Measurements from ENCODE around the gene XRN1. TPM values are rescaled to one million over a fixed set of nuclear protein-coding genes. Genes with fewer than 3 reads are reported as not detected.
A peak's percentile ranks its signal among the peaks of the same experiment; 100 is the strongest.
"Not testable (repeated sequence)": the region's sequence is repeated elsewhere in the genome, so short reads cannot be mapped to it uniquely, and the experiment has no call there.

Gene XRN1
- 10 to 100 TPM; 22.4 to 24.2 (median 23.7) TPM for polyA plus RNA-seq (ENCODE audit: insufficient read length in 3 of 3)

GRCh38 chr3:142447852-142448823, at the start of gene XRN1:
TSS of gene XRN1 (minus strand) at chr3:142448037. CDS start at chr3:142447944, 93 bp downstream.
- peak; percentile 82 to 92 (median 89) for DNase-seq (ENCODE audit: low read depth in 3 of 3, low spot score in 2 of 3)

- DNase-seq (ENCODE audit: low read depth in 3 of 3, low spot score in 2 of 3): no peak
Measured at GRCh38 chr3:142495103-142495502, 47.3 kb upstream of the XRN1 start.

GRCh38 chr3:142492184-142492583, 44.3 kb upstream of the XRN1 start:
- DNase-seq (ENCODE audit: low read depth in 3 of 3, low spot score in 2 of 3): no peak

GRCh38 chr3:142489572-142490323, 41.9 kb upstream of the XRN1 start:
- DNase-seq (ENCODE audit: low read depth in 3 of 3, low spot score in 2 of 3): no peak

- no peak for DNase-seq (ENCODE audit: low read depth in 3 of 3, low spot score in 2 of 3)
Measured at GRCh38 chr3:142484912-142485435, 37.1 kb upstream of the XRN1 start.

DNA sequence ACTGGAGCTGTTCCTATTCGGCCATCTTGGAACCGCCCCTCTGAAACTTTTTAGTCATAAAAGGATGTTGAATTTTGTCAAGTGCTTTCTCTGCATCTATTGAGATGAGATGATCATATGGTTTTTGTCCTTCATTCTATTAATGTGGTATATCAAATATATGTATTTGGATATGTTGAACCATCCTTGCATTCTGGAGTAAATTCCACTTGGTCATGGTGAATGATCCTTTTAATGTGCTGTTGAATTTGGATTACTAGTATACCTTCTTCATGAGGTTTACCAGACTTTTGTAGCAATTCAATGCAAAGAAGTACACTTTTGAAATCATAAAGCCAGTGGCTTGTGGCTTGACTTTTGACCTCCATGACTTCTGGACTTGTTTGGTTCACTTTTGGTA, 33.4 kb upstream of the XRN1 start:
- no peak for DNase-seq (ENCODE audit: low read depth in 3 of 3, low spot score in 2 of 3)

DNA sequence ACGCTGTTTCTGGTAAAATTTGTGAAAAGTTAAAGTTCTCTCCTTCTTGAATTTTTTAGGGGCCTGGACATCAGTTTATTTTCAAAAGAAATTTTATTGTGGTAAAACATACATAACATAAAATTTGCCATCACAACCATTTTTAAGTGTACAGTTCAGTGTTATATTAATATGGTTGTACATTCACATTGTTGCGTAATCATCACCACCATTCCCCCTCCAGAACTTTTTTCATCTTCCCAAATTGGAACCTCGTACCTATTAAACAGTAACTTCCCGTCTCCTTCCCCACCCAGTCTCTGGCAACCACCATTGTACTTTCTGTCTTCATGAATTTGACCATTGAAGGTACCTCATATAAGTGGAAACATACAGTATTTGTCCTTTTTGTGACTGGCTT, 23.0 kb upstream of the XRN1 start:
- DNase-seq (ENCODE audit: low read depth in 3 of 3, low spot score in 2 of 3): no peak

- no peak for DNase-seq (ENCODE audit: low read depth in 3 of 3, low spot score in 2 of 3)
Measured at GRCh38 chr3:142468456-142468855, 20.6 kb upstream of the XRN1 start.

GRCh38 chr3:142467768-142468167, 19.9 kb upstream of the XRN1 start:
- no peak for DNase-seq (ENCODE audit: low read depth in 3 of 3, low spot score in 2 of 3)

DNA sequence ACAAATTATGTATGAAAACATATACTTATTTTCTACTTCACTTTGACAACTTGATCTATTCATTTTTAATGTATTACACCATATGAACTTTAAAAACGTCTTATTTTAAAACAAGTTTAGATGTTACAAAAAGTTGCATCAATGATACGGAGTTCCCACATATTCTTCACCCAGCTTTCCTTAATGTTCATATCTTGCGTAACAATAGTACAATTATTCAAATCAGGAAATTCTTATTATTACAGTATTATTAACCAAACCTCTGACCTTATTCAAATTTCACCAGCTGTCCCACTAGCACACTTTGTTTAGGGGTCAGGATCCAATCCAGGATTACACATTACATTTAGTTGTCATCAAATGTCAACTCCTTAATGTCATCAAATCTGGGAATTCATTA, 12.9 kb upstream of the XRN1 start:
- no peak for DNase-seq (ENCODE audit: low read depth in 3 of 3, low spot score in 2 of 3)

- no peak for DNase-seq (ENCODE audit: low read depth in 3 of 3, low spot score in 2 of 3)
Measured at GRCh38 chr3:142459929-142460328, 12.1 kb upstream of the XRN1 start.

DNA sequence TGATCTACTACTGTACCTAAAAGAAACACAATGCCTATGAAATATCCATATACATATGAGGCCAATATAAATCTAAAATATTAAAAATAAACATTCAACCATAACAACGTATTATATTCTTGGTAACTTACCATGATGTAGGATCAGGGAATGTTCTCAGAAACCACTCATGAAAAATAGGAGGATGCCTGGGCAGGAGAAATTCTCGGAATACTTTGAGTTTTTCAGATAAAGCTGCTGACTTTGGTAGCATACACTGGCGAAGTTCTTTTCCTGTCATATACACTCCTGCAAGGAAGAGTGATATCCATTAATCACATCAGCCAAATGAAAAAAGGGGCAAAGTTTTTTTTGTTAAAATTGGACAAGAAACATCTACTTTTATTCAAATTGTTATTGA, 11.3 kb upstream of the XRN1 start:
- DNase-seq (ENCODE audit: low read depth in 3 of 3, low spot score in 2 of 3): no peak

- no peak for DNase-seq (ENCODE audit: low read depth in 3 of 3, low spot score in 2 of 3)
Measured at GRCh38 chr3:142450881-142451280, 3.0 kb upstream of the XRN1 start.

- DNase-seq (ENCODE audit: low read depth in 3 of 3, low spot score in 2 of 3): no peak
Measured at GRCh38 chr3:142450189-142450588, 2.4 kb upstream of the XRN1 start.

DNA sequence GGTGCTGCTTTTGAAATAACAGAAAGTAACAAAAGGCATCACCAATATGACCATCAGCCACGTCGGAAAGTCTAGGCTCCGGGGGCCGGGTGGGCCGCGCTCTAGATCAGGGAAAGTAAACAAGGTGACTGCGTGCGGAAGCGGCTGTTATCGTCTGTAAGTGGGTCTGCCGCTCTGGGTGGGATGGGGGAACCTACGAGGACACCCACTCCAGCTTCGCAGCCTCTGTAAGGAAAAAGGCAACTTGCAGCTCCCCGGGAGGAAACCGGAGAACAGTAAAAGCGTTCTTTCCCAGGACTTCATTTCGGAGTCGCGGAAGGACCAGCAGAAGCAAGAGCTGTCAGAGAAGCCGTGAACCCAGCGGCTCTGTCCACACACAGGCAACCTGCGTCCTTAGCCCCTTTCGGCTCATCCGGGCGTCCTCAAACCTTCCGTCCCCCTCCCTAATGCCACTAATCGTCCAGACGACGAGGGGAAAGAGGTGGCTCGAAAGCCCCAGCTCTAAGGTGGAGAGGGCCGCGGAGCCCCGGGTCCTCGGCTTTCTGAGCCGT, 461 bp downstream of the XRN1 start:
- DNase-seq (ENCODE audit: low read depth in 3 of 3, low spot score in 2 of 3): peak in 2 of 3 donors; percentile 45 to 47

- no peak for DNase-seq (ENCODE audit: low read depth in 3 of 3, low spot score in 2 of 3)
Measured at GRCh38 chr3:142445816-142446254, 2.0 kb downstream of the XRN1 start.

DNA sequence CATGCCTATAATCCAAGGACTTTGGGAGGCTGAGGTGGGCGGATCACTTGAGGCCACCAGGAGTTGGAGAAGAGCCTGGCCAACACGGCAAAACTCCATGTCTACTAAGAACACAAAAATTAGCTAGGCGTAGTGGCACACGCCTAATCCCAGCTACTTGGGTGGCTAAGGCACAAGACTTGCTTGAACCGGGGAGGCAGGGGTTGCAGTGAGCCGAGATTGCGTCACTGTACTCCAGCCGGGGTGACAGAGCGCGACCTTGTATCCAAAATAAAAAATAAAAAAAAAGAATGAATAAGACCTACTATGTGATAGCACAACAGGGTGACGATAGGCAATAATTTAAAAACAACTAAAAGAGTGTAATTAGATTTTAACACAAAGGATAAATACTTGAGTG, 3.5 kb downstream of the XRN1 start:
- no peak for DNase-seq (ENCODE audit: low read depth in 3 of 3, low spot score in 2 of 3)

- not testable (repeated sequence) for DNase-seq (ENCODE audit: low read depth in 3 of 3, low spot score in 2 of 3)
Measured at GRCh38 chr3:142443060-142443459, 4.8 kb downstream of the XRN1 start.

DNA sequence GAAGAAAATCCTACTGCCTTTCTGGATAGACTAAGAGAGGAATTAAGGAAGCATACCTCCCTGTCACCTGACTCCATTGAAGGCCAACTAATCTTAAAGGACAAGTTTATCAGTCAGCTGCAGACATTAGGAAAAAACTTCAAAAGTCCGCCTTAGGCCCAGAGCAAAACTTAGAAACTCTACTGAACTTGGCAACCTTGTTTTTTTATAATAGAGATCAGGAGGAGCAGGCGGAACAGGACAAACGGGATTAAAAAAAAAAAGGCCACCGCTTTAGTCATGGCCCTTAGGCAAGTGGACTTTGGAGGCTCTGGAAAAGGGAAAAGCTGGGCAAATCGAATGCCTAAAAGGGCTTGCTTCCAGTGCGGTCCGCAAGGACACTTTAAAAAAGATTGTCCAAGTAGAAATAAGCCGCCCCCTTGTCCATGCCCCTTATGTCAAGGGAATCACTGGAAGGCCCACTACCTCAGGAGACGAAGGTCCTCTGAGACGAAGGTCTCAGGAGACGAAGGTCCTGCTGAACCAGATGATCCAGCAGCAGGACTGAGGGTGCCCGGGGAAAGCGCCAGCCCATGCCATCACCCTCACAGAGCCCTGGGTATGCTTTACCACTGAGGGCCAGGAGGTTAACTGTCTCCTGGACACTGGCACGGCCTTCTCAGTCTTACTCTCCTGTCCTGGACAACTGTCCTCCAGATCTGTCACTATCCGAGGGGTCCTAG, 8.2 kb downstream of the XRN1 start:
- DNase-seq (ENCODE audit: low read depth in 3 of 3, low spot score in 2 of 3): not testable (repeated sequence)

DNA sequence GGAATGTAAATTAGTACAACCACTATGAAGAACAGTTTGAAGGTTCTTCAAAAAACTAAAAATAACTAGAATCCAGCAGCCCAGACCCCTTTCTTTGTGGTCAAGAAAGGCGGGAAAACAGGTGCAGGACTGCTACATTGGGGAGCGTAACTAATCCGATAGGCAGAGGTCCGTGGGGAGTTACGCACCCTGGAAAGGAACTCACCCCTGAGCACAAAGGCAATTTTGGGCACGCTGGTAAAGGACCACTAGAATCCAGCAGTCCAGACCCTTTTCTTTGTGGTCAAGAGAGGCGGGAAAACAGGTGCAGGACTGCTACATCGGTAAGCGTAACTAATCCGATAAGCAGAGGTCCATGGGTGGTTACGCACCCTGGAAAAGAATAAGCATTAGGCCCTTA, 9.7 kb downstream of the XRN1 start:
- DNase-seq (ENCODE audit: low read depth in 3 of 3, low spot score in 2 of 3): not testable (repeated sequence)

Measured in right renal cortex interstitium (tissue), 3 donors.